ACHN (cell line): ENCODE results near the gene AUTS2.

ENCODE experiments used
- DNase-seq: peaks from one replicate; pipeline ENCODE4 v3.0.0-alpha.2; 2015
- in situ Hi-C: cut with HindIII; loops from 2 replicates; pipeline ENCODE4 v1.10.0; 2017; ENCODE audit warnings: low sequenced_read_pairs, low pct_ligation_motif_present, low pct_unique_long_range_greater_than_20kb

AUTS2 gene

DNA sequence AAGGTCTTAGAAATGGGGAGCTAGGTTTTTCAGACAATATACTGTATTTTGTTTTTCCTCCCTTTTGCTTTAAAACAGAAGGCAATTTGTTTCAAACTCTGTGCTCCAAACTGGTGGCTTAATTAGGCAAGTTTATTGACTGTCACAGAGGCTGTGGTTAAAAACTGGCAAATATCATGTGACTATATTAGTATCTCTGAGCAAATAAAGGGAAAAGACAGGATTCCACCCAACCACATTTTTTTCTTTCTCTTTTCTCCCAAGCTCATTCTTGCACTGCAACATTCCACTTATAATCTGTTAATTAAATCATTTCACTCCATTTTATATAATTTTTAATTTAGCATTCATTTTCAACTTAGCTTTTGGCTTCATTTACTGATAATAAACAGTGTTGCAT lies 615.8 kb downstream of the AUTS2 start:
- in situ Hi-C loops: no loop called here

DNA sequence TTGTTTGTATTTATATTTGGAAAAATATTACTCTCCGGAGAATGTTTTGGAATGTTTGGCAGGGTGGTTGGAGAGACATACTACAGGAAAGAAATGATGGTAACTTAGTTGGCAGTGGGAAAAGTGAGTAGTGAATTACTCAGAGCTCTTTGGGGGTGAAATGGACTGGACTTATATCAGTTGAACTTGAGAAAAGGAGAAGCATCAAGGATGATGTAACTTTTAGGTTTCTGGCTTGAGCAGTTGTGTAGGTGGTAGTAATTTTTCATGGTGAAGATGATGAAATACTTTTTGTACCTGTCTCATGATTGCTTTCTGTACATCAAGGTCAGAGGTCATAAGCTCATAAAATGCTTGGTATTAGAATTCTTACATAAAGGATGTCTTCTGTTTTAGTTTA lies 617.2 kb downstream of the AUTS2 start:
- DNase-seq: no peak
- in situ Hi-C loops: no loop called here

More for the DNA sequence above, 615.8 kb downstream of the AUTS2 start:
- no peak for DNase-seq

DNA sequence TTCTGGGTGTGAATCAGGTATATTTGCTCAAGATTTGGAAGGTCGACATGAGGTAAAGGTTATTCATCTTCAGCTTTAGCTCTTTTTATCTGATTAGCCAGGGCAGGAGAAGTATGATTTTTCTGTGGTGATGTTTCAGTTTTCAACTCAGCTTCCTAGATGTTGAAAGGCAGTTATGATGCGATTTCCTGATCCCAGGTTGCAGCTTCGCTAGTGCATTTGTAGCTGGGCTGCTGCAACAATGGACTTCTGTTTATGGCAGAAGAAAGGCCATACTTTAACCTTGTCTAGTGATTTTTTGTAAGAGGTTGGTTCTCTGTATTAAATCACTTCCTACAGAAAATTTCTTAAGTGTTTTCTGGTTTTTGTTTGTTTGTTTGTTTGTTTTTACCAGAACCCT lies 619.3 kb downstream of the AUTS2 start:
- no peak for DNase-seq
- in situ Hi-C loops: no loop called here

DNA sequence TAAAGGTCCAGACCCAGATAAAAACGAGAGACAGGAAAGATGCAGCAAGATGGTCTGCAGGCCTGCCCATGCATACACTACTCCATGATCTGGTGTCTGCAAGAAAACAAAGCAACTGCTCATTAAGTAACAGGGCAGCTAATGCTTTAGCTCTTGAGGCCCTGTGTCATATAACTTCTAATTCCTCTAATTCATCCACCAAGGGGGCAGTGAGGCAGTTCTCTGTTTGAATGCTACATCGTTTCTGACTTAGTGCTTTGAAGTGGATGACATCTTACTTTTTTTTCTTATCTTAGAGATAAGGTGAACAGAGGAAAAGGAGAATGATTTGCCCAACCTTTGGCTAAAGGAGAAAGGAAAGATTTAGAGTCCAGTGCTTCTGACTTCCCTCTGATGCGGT lies 619.7 kb downstream of the AUTS2 start:
- in situ Hi-C loops: no loop called here

DNA sequence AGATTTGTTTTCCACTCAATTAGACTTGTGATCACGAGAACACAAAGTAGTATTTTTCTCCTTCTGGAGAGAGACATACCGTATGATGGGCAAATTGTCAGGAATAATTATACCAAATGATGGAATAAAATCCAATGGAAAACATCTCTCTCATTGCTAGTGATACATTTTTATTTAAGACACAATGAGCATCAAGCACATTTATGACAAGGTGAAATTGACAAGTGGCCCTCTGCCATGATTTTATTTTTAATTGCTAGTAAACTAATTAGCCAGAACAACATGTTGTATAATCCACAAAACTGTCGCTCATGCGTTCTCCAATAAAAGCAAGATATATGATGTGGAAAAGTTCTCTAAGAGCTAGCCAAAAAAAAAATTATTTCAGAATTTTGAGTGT lies 620.8 kb downstream of the AUTS2 start:
- in situ Hi-C loops: no loop called here
- DNase-seq: no peak

More for the DNA sequence above, 619.7 kb downstream of the AUTS2 start:
- no peak for DNase-seq

DNA sequence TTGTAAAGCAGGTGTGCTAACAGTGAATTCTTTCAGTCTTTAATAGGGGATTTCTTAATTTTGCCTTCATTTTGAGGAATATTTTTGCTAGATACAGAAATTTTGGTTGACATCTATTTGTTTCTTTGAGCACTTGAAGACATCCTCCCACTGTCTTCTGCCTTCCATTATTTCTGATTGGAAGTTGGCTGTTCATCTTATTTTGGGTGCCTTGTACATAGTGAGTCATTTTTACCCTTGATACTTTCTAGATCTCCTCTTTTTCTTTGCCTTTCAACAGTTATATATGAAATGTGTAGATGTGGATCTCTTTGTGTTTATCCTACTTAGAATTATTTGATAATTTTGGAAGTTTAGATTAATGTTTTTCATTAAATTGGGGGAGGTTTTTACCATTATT lies 631.0 kb downstream of the AUTS2 start:
- in situ Hi-C loops: no loop called here
- no peak for DNase-seq

DNA sequence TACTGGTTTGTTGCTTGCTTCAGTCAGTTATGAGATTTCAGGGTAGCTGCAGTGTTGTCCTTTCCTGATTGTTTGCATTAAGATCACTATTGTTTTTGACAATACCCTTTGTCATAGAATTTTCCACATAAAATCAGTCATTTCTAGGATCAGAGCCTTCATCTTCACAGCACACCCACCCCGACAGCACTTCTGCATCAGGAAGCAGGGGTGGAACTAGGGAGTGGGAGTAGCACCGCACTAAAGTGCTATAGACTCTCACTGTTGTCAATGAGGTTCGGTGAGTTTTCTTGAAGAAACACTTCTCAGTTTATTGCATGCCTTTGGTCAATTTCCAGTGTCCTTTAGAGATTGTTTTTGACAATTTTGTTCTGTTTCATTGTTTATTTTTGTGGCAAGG lies 632.5 kb downstream of the AUTS2 start:
- in situ Hi-C loops: no loop called here
- no peak for DNase-seq

DNA sequence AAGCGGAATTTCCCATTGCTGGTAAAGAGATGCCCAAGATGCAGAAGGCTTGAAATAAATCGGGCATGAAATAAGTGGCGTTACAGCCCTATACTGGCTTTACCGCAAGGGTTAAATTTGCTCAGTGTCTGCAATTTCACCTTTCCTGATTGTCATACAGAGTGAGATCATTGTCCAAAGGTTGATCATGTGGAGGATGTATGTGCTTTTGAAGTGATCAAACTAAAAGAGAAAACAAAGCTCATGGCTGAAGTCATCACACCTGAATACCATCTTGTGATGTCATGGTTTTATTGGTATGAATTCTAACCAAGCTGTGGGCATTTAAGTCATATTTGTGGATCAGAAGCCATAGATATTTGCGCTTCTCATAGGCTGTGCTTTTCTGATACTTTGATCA lies 635.5 kb downstream of the AUTS2 start:
- no peak for DNase-seq
- in situ Hi-C loops: no loop called here

DNA sequence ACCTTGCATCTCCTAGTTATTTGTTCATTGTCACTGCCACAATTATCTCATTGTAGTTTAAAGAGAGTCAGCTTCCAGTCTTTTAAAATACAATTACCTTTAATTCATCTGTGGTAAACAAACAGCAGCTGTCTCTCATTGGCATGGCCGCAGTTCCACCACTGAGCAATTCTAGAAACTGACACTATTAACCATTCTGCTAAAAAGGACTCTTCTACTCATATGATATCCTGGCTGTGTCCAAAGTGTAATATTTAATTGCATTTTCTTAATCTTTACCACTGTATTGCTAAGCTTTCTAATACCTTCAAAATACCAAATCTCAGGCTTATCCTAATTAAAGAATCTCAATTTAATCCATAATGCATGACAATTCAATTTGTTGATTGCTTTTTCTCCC lies 639.0 kb downstream of the AUTS2 start:
- DNase-seq: no peak
- in situ Hi-C loops: no loop called here

DNA sequence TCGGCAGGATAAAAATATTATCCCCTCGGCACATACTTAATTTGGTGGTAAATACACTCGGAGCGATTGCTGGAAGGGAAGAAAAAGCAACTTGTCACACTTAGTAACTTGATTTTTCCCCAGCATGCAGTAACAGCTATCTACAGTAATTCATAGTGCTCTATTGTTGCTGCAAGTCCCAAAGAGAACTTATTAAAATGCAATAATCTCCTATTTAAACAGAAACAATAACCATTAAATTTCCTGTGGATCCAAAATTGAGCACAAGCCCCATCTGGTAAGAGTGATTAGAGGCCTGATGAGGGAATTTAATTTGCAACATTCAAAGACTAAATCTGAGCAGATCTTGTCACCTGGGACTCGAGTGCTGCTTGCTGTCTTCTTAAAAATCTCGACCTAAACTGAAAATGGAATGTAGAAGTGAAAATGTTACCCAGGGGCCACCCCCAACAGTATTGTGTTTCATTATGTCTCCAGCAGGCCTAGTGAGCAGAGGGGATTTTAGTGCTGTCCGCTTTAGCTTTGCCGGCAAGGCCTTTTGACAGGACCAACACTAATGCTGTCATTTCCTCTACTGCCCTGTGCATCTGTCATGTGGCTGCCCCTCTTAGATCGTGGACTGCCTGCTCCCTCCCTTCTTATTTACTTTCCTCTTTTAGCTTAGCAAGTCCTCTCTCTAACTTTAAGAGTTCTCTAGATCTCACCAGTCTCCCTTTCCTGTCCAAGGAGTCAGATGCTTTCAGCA lies 639.7 kb downstream of the AUTS2 start:
- in situ Hi-C loops: no loop called here

DNA sequence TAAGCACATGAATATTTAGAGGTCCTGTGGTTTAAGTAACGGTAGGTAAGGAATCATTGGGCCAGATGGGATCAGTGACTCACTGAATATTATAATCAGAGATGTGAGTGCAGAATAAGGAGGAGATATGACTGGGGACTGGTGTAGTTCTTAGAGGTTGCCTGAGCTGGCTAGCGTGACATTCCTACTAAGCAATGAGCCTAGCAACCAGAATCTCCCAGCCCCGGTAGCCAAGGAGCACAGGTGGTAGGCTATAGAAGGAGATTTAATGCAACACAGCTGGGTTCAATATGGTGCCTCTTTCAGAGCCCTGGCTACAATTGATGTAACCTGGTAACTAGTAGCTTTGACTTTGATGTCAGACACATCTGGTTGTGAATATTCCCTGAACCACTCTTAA lies 641.6 kb downstream of the AUTS2 start:
- DNase-seq: no peak
- in situ Hi-C loops: no loop called here

More for the DNA sequence above, 639.7 kb downstream of the AUTS2 start:
- DNase-seq: no peak

DNA sequence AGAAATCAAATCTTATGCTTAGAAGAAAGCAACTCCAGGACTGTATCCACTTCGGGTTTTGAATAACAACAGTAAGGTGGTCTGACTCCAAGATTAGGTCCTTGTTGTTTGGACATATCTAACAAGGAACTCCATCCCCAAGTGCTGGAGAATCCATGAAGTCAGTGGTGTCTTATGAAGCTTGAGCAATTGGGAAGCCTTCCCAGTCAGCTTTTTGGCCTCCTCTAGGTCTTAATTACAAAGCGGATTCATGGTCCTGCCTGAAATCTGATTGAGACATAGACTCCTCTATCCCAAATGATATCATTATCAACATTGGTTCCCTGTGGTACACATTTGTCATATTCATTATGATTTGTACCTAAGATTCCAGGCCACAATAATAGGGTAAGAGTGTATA lies 642.6 kb downstream of the AUTS2 start:
- no peak for DNase-seq
- in situ Hi-C loops: no loop called here

DNA sequence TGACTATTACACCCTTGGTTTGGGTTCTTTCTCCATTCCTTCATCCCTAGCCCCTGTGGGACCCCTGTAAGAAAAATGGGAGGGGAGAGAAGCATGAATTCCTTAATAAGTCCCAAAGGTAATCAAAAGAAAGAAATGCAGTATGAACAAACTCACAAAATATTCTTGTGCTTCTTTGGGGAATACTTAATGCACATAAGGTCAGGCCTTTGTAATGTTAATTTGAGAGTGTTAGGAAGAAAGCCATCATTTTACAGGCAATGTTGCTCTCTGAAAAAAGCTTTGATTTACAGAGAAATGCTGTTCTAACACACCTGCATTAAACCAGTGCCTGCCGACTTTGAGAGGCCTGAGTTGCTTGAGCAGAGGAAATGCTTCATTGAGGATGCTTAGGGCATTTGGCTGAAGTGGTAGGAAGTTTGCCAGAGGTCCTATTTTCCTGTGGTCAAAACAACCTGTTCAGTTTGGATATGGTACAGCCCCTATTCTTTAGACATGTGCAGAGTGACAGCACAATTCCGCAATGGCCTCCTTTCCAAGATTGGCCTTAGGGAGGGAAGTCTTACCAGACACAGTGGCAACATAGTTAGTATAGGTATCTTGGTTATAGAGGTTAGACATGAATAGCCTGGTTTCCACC lies 643.4 kb downstream of the AUTS2 start:
- in situ Hi-C loops: no loop called here
- DNase-seq: no peak

DNA sequence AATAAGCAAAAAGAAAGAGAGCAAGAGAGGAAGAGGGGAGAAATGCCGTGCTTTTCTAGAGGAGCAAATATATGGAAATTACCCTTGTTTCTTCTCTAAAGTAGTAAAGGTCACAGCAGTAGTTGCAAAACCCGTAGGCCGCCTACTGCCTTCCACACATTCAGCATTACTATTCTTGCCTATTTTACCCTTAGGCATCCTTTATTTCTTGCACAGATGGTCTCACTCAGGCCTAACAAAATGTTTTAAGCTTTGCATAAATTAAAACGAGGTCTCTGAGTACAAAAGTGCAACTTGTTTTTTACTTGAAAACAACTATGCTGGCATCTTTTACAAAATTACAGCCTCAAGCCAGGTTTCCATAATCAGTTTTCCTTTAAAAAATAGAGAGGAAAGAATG lies 644.6 kb downstream of the AUTS2 start:
- no peak for DNase-seq
- in situ Hi-C loops: no loop called here

DNA sequence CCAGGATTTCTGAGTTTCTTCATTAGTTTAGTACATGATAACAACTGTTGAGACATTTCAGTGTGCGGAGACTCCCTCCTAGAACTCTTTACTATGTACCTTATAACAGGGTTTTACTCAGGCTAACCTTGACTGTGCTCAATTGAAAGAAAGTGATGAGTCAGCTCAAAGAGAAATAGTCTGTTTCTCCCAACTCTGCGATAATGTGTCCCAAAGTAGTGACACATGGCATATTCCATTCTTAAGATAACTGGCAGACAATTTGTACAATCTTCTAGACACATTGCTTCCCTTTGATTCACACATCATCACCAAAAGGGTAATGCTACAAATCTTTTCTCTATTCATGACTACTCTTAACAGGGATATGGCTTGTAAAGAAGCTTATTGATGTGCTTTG lies 645.2 kb downstream of the AUTS2 start:
- no peak for DNase-seq
- in situ Hi-C loops: no loop called here

DNA sequence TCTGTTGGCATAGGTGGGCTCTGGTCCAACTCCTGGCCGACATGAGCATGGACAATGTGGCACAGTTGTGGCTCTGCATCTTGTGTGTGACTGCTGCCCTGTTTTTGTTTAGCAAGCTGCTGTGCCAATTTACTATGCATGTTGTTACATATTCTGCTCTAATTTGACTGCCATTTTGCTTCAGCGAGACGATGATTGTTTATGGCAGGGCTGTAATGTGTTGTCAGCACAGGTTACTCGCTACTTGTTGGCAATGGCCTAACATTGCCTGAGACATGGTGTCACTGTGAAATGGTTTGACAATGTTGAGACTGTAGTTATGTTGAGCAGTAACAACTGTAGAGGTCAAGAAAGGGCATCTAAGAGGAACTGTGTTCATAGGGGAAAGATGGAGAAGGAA lies 659.6 kb downstream of the AUTS2 start:
- no peak for DNase-seq
- in situ Hi-C loops: no loop called here

DNA sequence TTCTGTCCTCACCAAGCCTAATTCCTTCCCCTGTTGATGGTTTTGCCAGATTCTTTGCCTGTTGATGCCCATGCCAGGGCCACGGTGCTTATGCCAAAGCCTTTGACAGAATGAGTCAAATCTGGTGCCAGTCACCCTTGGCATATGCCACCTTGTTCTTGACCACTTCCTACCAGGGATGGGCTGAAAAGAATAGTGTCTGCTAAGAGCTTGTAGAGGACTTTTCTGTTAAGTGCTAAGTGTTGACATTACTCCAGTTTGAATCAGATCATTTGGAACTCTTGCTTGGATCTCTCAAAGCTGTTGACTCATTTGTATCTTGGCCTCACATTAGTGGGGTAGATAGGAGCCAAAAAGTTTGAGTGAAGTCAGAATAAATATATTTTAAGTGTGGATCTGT lies 661.2 kb downstream of the AUTS2 start:
- DNase-seq: no peak
- in situ Hi-C loops: no loop called here

DNA sequence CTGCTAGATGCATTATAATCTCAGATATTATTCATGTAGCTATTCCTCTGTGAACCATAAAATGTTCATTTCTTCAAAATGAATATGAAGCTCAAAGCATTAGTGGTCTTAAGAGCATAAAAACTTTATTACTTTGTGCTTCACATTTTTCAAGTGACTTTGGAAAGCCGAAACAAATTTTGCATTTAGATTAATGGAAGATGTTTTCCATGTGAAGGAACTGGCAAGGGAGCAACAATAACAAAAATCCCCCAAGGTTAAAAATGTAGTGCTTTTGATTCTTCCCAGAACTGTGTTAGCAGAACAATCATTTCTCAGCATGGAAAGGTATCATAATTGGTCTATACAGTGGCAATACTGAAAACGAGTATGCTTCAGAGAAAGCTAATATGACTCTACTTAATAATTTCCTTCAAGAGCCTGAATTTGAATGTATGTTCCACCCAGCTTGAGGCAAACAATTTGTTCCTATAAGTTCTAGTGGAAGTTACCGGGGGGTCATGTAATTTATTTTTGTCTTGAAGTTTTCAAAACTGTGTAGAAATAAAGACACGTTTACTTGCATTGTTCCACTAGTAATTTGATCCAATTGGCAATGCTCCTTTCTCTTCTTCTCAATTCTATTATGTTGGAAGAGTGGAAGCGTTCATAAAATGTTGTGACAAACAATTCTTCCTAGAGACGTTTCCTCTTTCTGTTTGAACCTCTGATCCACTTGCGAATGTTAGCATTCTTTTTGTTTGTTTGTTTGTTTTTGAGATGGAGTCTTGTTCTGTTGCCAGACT lies 665.4 kb downstream of the AUTS2 start:
- in situ Hi-C loops: no loop called here

DNA sequence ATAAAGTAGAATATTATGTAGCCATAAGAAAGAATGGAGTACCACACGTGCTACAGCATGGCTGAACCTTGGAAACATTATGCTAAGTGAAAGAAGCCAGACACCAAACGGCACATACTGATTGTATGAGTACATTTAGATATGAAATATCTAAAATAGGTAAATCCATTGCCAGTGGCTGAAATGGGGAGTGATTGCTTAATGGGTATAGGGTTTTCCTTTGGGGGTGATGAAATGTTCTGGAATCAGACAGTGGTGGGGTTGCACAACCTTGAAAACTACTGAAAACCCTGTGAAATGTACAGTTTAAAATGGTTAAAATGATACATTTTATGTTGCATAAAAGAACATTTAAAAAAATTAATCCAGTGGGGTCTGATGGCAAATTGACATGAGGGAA lies 667.9 kb downstream of the AUTS2 start:
- in situ Hi-C loops: no loop called here
- DNase-seq: no peak

More for the DNA sequence above, 665.4 kb downstream of the AUTS2 start:
- no peak for DNase-seq
